H1 (cell line): Measurements from ENCODE around the gene TRPT1. TPM values are rescaled to one million over a fixed set of nuclear protein-coding genes. Genes with fewer than 3 reads are reported as not detected.

Experiments
- CTCF ChIA-PET: fragments of 300-600 bp; sonication (Branson Sonifier 250); formaldehyde crosslinking; loops from one replicate; lab custom pipeline; 2021; ENCODE audit not compliant: partially characterized antibody; lab: Charles Lee
- POLR2A ChIA-PET: fragments of 300-600 bp; sonication (Branson Sonifier 250); formaldehyde crosslinking; loops from one replicate; lab custom pipeline; 2021; ENCODE audit warnings: inconsistent platforms; ENCODE audit not compliant: partially characterized antibody; lab: Charles Lee
- DNase-seq, 2 experiments: peaks; one replicate each; pipeline versions ENCODE4 v3.0.0 to v3.0.0-alpha.2; 2010 to 2022; ENCODE audit warnings: low spot score in 2 of 2, low read depth in 1 of 2, mixed read lengths in 1 of 2
- FAIRE-seq: peaks from 2 replicates; lab custom pipeline; 2011; peaks lifted over from hg19 to GRCh38; lab: Jason Lieb, UNC
- H2AFZ ChIP-seq: 2 replicates; pipeline ENCODE4 v1.8.1; 2012; ENCODE audit warnings: low read length, inconsistent platforms
- H2AK5ac ChIP-seq: 2 replicates; pipeline ENCODE4 v1.6.1; 2013; ENCODE audit warnings: low read depth, low read length
- H2BK120ac ChIP-seq: replicated peaks from 2 replicates; pipeline ENCODE3; 2013; ENCODE audit warnings: low read depth, low read length, inconsistent platforms
- H2BK12ac ChIP-seq: 2 replicates; pipeline ENCODE4 v1.6.1; 2013; ENCODE audit warnings: low read depth, low read length
- H2BK15ac ChIP-seq: 2 replicates; pipeline ENCODE4 v1.6.1; 2013; ENCODE audit warnings: low read length
- H2BK20ac ChIP-seq: 2 replicates; pipeline ENCODE4 v1.6.1; 2013; ENCODE audit warnings: low read length
- H2BK5ac ChIP-seq: 2 replicates; pipeline ENCODE4 v1.6.1; 2013; ENCODE audit warnings: low read depth, low read length
- H3K14ac ChIP-seq: 2 replicates; pipeline ENCODE4 v1.6.1; 2013; ENCODE audit warnings: inconsistent platforms; ENCODE audit not compliant: insufficient read length
- H3K18ac ChIP-seq: 2 replicates; pipeline ENCODE4 v1.6.1; 2013; ENCODE audit warnings: low read length; ENCODE audit errors: extremely low read depth
- H3K23ac ChIP-seq: 2 replicates; pipeline ENCODE4 v1.6.1; 2013; ENCODE audit warnings: inconsistent platforms; ENCODE audit not compliant: insufficient read length
- H3K23me2 ChIP-seq: 2 replicates; pipeline ENCODE4 v1.6.1; 2013; ENCODE audit warnings: low read depth, low read length
- H3K27ac ChIP-seq: 2 replicates; pipeline ENCODE4 v1.6.1; 2011; ENCODE audit warnings: low read depth, low read length, inconsistent platforms
- H3K27me3 ChIP-seq, 4 experiments: replicated peaks in 1 of 4; 1 replicate in 1 of 4; 2 replicates in 3 of 4; pipeline versions ENCODE4 v1.6.1 to v1.8.1; 2011 to 2013; ENCODE audit warnings: low read length in 3 of 4, mild to moderate bottlenecking in 3 of 4, inconsistent platforms in 2 of 4, mixed read lengths in 2 of 4, moderate library complexity in 1 of 4; ENCODE audit not compliant: control insufficient read depth in 3 of 4, insufficient read depth in 3 of 4; ENCODE audit errors: extremely low read depth in 1 of 4
- H3K36me3 ChIP-seq, 4 experiments: 2 replicates each; pipeline versions ENCODE4 v1.6.1 to v1.8.1; 2011 to 2013; ENCODE audit warnings: mild to moderate bottlenecking in 4 of 4, low read length in 3 of 4, moderate library complexity in 2 of 4, control low read depth in 1 of 4, inconsistent platforms in 1 of 4; ENCODE audit not compliant: insufficient read depth in 4 of 4, control insufficient read depth in 2 of 4
- H3K4ac ChIP-seq: replicated peaks from 2 replicates; pipeline ENCODE3; 2013; ENCODE audit warnings: low read length, low read depth, mixed read lengths, inconsistent platforms; ENCODE audit not compliant: insufficient read length
- H3K4me1 ChIP-seq, 4 experiments: replicated peaks in 1 of 4; 1 replicate in 1 of 4; 2 replicates in 3 of 4; pipeline versions ENCODE4 v1.6.1 to v1.8.1; 2011 to 2013; ENCODE audit warnings: low read length in 3 of 4, inconsistent platforms in 2 of 4, mixed read lengths in 1 of 4; ENCODE audit not compliant: insufficient read depth in 4 of 4, control insufficient read depth in 3 of 4
- H3K4me2 ChIP-seq, 2 experiments: 2 replicates each; pipeline versions ENCODE4 v1.6.1 to v1.8.1; 2011 to 2013; ENCODE audit warnings: low read depth in 2 of 2, low read length in 2 of 2, control low read depth in 1 of 2, inconsistent platforms in 1 of 2, mild to moderate bottlenecking in 1 of 2; ENCODE audit not compliant: insufficient read depth in 1 of 2
- H3K4me3 ChIP-seq, 4 experiments: fragments of 200-600, 300-600 bp in 1 of 4; sonication (generic), shearing (Covaris generic), sonication (Bioruptor Twin) in 1 of 4; 2 replicates each; pipeline versions ENCODE4 v1.5.1 to v1.8.1; 2011 to 2016; ENCODE audit warnings: low read length in 4 of 4, low read depth in 3 of 4, control low read depth in 2 of 4, inconsistent platforms in 2 of 4, mild to moderate bottlenecking in 2 of 4, mixed read lengths in 1 of 4, moderate library complexity in 1 of 4; ENCODE audit not compliant: insufficient read depth in 2 of 4; ENCODE audit errors: extremely low read depth in 1 of 4
- H3K56ac ChIP-seq: replicated peaks from 2 replicates; pipeline ENCODE3; 2013; ENCODE audit warnings: low read depth, mild to moderate bottlenecking, mixed read lengths, low read length, inconsistent platforms; ENCODE audit not compliant: insufficient read length
- H3K79me1 ChIP-seq: 2 replicates; pipeline ENCODE4 v1.6.1; 2013; ENCODE audit warnings: low read depth, low read length, control low read depth
- H3K79me2 ChIP-seq, 2 experiments: 2 replicates each; pipeline versions ENCODE4 v1.6.1 to v1.8.1; 2012 to 2013; ENCODE audit warnings: low read length in 2 of 2, mild to moderate bottlenecking in 2 of 2, inconsistent platforms in 1 of 2; ENCODE audit not compliant: insufficient read depth in 2 of 2, control insufficient read depth in 1 of 2
- H3K9ac ChIP-seq, 4 experiments: replicated peaks in 1 of 4; 1 replicate in 1 of 4; 2 replicates in 3 of 4; pipeline versions ENCODE4 v1.6.1 to v1.8.1; 2011 to 2013; ENCODE audit warnings: low read depth in 3 of 4, low read length in 3 of 4, control low read depth in 2 of 4, mild to moderate bottlenecking in 2 of 4, moderate library complexity in 2 of 4, inconsistent platforms in 1 of 4; ENCODE audit errors: extremely low read depth in 1 of 4
- H3K9me3 ChIP-seq, 2 experiments: 2 replicates each; pipeline versions ENCODE4 v1.6.1 to v1.8.1; 2012 to 2013; ENCODE audit warnings: mild to moderate bottlenecking in 2 of 2, moderate library complexity in 2 of 2, control low read depth in 1 of 2, inconsistent platforms in 1 of 2, low read depth in 1 of 2, low read length in 1 of 2, mixed read lengths in 1 of 2; ENCODE audit not compliant: insufficient read depth in 2 of 2
- H4K20me1 ChIP-seq, 2 experiments: replicated peaks in 1 of 2; 2 replicates each; pipeline versions ENCODE3 to v1.8.1; 2011 to 2013; ENCODE audit warnings: inconsistent platforms in 2 of 2, low read length in 2 of 2, mild to moderate bottlenecking in 1 of 2; ENCODE audit not compliant: insufficient read depth in 2 of 2, control insufficient read depth in 1 of 2
- H4K5ac ChIP-seq: 2 replicates; pipeline ENCODE4 v1.6.1; 2013; ENCODE audit warnings: low read length, low read depth, mixed read lengths, inconsistent platforms; ENCODE audit not compliant: insufficient read length
- H4K8ac ChIP-seq: 2 replicates; pipeline ENCODE4 v1.8.0; 2013; ENCODE audit warnings: mild to moderate bottlenecking, moderate library complexity, low read length, inconsistent platforms; ENCODE audit not compliant: insufficient read depth; ENCODE audit errors: extremely low read depth
- H4K91ac ChIP-seq: replicated peaks from 2 replicates; pipeline ENCODE3; 2013; ENCODE audit warnings: low read length, mixed read lengths, inconsistent platforms; ENCODE audit not compliant: insufficient read length
- ATF3 ChIP-seq: IDR thresholded peaks from 2 replicates; pipeline ENCODE4 v1.6.1; 2011; ENCODE audit warnings: low read depth, mild to moderate bottlenecking, low read length; ENCODE audit not compliant: insufficient read depth
- FOSL1 ChIP-seq: IDR thresholded peaks from 2 replicates; pipeline ENCODE4 v1.6.1; 2011; ENCODE audit warnings: mild to moderate bottlenecking, low read depth, low read length, moderate library complexity; ENCODE audit not compliant: insufficient read depth
- SAP30 ChIP-seq: fragments of 300-600 bp; sonication (generic); IDR thresholded peaks from 2 replicates; pipeline ENCODE4 v1.7.1; 2012; ENCODE audit warnings: low read length, moderate library complexity, mild to moderate bottlenecking, inconsistent platforms; ENCODE audit not compliant: insufficient read depth, insufficient replicate concordance
- SIX5 ChIP-seq: IDR thresholded peaks from 2 replicates; pipeline ENCODE4 v1.6.1; 2011; ENCODE audit warnings: mild to moderate bottlenecking, low read depth, low read length
- SUZ12 ChIP-seq: fragments of 200-600 bp; sonication (generic); IDR thresholded peaks from 2 replicates; pipeline ENCODE4 v1.6.1; 2012; ENCODE audit warnings: mild to moderate bottlenecking, inconsistent platforms, low read length, moderate library complexity, mixed read lengths
- TAF1 ChIP-seq: IDR thresholded peaks from 2 replicates; pipeline ENCODE4 v1.6.1; 2011; ENCODE audit warnings: mild to moderate bottlenecking, low read depth, low read length
- ZNF274 ChIP-seq: IDR thresholded peaks from 2 replicates; pipeline ENCODE4 v1.7.0; 2012; ENCODE audit warnings: low read length, borderline replicate concordance; ENCODE audit errors: extremely low read depth
- WGBS, 2 experiments: shearing (Covaris generic) in 1 of 2; methylation state at CpG; one replicate each; pipeline versions ENCODE4 v1.1.6 to v1.1.7; 2013 to 2015; ENCODE audit warnings: low lambda C conversion rate in 2 of 2, mixed read lengths in 2 of 2, inconsistent platforms in 1 of 2, low coverage in 1 of 2, missing lambda C conversion rate in 1 of 2; ENCODE audit not compliant: insufficient replicate concordance in 2 of 2, insufficient coverage in 1 of 2, insufficient read length in 1 of 2; ENCODE audit errors: extremely low coverage in 1 of 2, missing lambda C conversion rate in 1 of 2; 5-methylcytosine and 5-hydroxymethylcytosine counted together
- polyA plus RNA-seq, 7 experiments: library from polyadenylated mRNA; depleted of rRNA in 3 of 7; stranded (reverse) in 5 of 7; unstranded in 2 of 7; fragments of >200 nt in 5 of 7; fragments of 200-250 nt in 2 of 7; gene quantifications; 1 replicate in 5 of 7; 2 replicates in 1 of 7; 4 replicates in 1 of 7; pipeline versions ENCODE4 v1.2.1 to v1.2.3, GENCODE V29; 2011 to 2013; ENCODE audit warnings: missing spikeins in 2 of 7, mixed read lengths in 2 of 7
- total RNA-seq: library from RNA; stranded (reverse); fragmentation: NEBNext Ultra II Directional; extraction: Animal tissue kit (Norgen Biotek cat#: 25700); gene quantifications from 2 replicates; pipeline ENCODE4 v1.2.1, GENCODE V29; 2021

Gene TRPT1
- total and polyA plus RNA-seq, 2 of the 8 experiments (the other 6 are each of a cell fraction or from before 2014, with no cell fraction given) = 34.5 to 74.6 TPM

GRCh38 chr11:64178203-64178602 lies 47.8 kb downstream of the TRPT1 start:
- Histone ChIP-seq H3K79me1 (no peaks in the 10 kb centered on the region; the same call in 1 of the 2 replicates), H3K4ac (no peak overlapping the region), H2BK120ac (no peak overlapping the region), H3K9me3 (peaks cover 8 to 9% of the 10 kb centered on the region in 2 experiments; a peak in 2 of 4 replicates), H3K14ac (no peak overlapping the region), H4K91ac (no peak overlapping the region), H4K8ac (no peak overlapping the region), H4K20me1 (peaks cover 1 to 7% of the 10 kb centered on the region in 2 experiments), H4K5ac (no peak overlapping the region), H3K4me2 (no peak overlapping the region), H2BK12ac (no peak overlapping the region), H3K18ac (no peak overlapping the region), H3K27ac (no peak overlapping the region), H3K36me3 (peaks cover 0 to 7% (median under 1%) of the 10 kb centered on the region in 4 experiments; a peak in 2 of 8 replicates), H3K4me3 (no peak overlapping the region), H3K23me2 (no peaks in the 10 kb centered on the region), H3K4me1 (peaks cover 0 to 7% (median 0%) of the 10 kb centered on the region in 4 experiments; a peak in 3 of 7 replicates), H2BK5ac (no peak overlapping the region), H2AK5ac (no peak overlapping the region), H3K56ac (no peak overlapping the region), H3K27me3 (no peaks in the 10 kb centered on the region), H2BK20ac (no peak overlapping the region), H3K23ac (no peak overlapping the region), H3K9ac (no peak overlapping the region), H3K79me2 (peaks cover 0 to 6% of the 10 kb centered on the region in 2 experiments; a peak in 1 of 4 replicates), H2BK15ac (no peak overlapping the region), H2AFZ (no peak overlapping the region)
- ChIA-PET POLR2A (interaction anchor here (4.2 kb wide), 1 partner anchor 14 kb away, joined by 33 read pairs; the partner anchor contains the start of gene MACROD1), CTCF (no interaction called here)
- 83% methylated on average over 1 of the region's 1 CpG; no CpG with 5 or more reads in 1 of the 2 experiments for WGBS, 2 experiments
- FAIRE-seq (no peak), DNase-seq (no peak)
- TF ChIP-seq ZNF274 (no peak), SUZ12 (no peak), FOSL1 (no peak), ATF3 (no peak), SAP30 (no peak), SIX5 (no peak), TAF1 (no peak)
